Dermis microvascular lymphatic vessel endothelial cell (primary cell): ENCODE results near the gene LGALS9. TPM values are rescaled to one million over a fixed set of nuclear protein-coding genes. Genes with fewer than 3 reads are reported as not detected.
"Not testable (repeated sequence)": the region's sequence is repeated elsewhere in the genome, so short reads cannot be mapped to it uniquely, and the experiment has no call there.

Experiments
- DNase-seq, 2 donors: peaks; one replicate each; pipeline versions ENCODE4 v3.0.0 to v3.0.0-alpha.2; 2010; ENCODE audit warnings: low read depth in 2 of 2
- total RNA-seq: library from RNA; depleted of rRNA; stranded (reverse); fragments of >200 nt; gene quantifications from 2 replicates; pipeline ENCODE4 v1.2.1, GENCODE V29; 2014

The LGALS9 gene
- total RNA-seq, 1 donor from 2014 or later, result 26.1 TPM

DNA sequence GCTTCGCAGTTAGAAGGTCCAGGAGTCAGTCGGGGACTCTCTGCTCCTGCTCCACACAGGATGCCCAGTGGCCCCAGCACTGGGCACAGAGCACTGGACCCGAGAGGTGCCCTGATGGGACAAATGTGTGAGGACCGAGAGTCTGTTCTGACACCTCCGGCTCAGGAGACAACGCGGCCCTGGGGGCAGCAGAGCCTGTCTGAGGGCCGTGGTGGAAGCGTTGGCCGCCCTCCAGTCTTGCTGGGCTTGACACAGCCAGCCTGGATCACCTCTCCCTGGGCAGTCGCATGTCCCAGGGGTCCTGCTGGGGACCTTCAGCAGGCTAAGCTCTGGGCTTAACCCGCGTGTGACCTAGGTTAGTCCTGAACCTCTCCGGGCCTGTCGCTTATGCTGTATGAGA, 23.1 kb downstream of the LGALS9 start:
- DNase-seq, result no peak

DNA sequence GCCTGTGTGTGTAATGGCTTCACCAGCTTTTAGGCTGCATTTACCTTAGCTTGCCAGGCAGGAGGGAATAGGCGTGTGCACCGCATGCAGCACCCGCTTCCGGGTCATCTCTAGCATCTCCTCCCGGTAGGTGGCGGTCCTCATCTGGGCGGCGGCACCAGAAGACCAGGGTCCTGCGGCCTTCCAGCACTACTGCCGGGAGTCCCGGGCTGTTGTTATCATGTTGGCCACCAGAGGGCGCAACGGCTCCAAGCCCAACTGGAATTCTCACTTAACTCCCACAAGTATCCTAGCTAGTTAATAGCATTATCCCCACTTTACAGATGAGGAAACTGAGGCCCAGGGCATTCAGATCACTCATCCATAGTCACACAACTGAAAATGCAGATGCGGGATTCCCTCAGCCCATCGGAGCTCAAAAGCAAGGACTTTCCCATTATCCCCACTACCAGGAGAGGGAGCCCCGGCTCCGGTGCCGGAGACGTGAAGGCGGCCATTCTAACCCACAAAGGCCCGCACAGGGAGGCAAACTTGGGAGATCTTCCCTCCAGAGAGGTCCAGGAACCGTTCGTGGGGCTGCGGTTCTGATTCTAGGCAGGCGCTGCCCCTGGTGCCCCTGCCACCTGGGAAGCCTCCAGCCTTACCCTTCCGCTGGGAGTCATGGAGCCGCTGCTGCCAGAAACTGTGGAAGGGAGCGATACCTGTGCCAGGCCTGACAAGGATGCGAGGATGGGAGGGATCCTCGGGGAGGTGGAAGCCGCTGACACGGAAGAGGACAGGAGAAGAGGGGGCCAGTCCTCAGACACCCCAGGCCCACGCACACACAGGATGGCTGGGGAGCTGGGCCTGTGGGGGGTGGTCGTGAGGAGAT, 23.9 kb downstream of the LGALS9 start:
- DNase-seq, result peak; percentile 26 to 61

GRCh38 chr17:27655525-27656111, 24.6 kb downstream of the LGALS9 start:
- not testable (repeated sequence) for DNase-seq

GRCh38 chr17:27656620-27657019, 25.6 kb downstream of the LGALS9 start:
- not testable (repeated sequence) for DNase-seq

- DNase-seq, result peak in 1 of 2 donors; percentile 29
These were observed 26.6 kb downstream of the LGALS9 start for GRCh38 chr17:27657620-27658019.

GRCh38 chr17:27659683-27660082, 28.7 kb downstream of the LGALS9 start:
- no peak for DNase-seq

- no peak for DNase-seq
These were observed 29.4 kb downstream of the LGALS9 start for GRCh38 chr17:27660436-27660835.

DNA sequence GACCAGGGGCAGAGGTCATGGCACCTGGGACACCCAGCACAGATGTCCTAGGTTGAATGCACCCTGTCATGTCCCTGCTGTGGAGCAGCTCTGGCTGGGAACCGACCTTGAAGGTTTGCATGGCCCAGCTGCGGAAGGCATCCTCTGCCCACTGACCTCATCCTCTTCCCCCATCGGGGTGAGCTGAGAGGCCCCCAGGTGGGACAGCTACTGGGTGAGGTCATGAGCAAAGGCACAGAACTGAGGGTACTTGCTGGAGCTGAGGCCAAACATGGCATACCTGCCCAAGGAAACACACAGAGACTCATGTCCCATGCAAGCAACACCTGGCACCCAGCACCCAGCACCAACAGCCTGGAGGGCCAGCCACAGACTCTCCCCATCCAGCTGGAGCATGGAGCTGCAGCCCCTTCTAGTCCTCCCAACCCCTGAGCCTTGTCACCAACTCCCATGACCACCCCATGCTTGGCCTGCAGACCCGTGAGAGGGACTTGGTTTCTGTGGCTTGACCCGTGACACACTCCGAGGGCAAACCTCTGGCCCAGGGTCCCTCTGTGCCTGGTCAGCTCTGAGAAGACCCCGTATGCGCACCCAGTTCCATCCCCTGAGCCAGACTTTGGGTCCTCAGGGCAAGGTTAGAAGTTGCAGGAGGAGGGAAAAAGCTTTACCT, 33.1 kb downstream of the LGALS9 start:
- no peak for DNase-seq

GRCh38 chr17:27664606-27664965, 33.6 kb downstream of the LGALS9 start:
- no peak for DNase-seq

GRCh38 chr17:27665549-27665948, 34.6 kb downstream of the LGALS9 start:
- DNase-seq, result no peak

GRCh38 chr17:27666270-27666669, 35.3 kb downstream of the LGALS9 start:
- not testable (repeated sequence) for DNase-seq

DNA sequence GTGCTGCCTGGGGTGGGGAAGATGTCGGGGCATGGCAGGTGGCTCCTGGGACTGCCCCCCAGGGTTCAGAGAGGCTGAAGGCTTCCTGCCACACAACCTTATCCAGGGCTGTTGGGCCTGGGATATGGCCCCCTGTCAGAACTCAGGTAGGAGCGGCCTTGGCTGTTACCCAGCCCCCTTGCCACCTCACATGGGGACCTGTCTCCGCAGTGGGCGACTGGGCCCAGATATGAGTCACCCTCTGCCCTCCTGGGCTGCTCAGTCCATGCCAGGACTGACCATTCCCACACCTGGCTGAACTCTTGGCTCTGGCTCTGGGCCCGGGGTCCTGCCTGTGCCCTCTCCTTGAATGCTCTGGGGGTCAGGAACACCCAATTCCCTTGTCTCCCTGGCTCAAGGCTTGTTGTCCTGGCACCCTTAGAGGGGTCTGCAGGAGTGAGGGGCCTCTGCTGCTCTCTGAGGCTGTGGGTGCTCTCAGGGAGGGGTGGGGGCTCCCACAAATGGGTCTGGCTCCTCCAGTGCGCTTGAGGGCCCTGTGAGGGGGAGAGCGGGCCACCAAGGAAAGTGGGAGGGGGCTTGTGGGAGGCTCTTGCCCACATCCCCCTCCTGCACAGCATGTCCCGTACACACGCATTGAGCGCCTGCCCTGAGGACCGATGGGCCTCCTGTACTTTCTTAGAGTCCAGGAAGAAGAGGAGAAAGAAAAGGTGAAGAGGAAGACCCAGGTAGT, 36.0 kb downstream of the LGALS9 start:
- DNase-seq, result no peak

- no peak for DNase-seq
These were observed 36.9 kb downstream of the LGALS9 start for GRCh38 chr17:27667656-27668487.

- no peak for DNase-seq
These were observed 37.5 kb downstream of the LGALS9 start for GRCh38 chr17:27668488-27668823.

GRCh38 chr17:27669136-27669535, 38.1 kb downstream of the LGALS9 start:
- no peak for DNase-seq

DNA sequence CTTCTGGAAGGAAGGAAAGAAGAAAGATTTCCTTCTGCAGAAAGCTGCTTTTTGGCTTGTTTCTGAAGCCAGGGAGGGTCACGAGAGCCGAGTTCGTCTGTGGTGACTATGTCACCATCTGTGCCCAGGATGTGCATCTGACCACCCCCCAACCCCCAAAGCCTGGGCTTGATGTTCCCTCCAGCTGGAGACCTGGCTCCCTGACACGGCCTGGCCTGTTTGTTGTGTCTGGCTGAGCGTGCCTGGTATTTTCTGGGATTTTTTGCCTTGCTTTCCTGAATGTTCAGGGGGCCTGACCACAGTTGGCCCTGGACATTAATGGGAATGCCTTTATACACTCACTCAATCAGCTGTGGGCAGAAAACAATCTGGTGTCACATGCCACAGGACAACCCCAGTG, 38.9 kb downstream of the LGALS9 start:
- no peak for DNase-seq

DNA sequence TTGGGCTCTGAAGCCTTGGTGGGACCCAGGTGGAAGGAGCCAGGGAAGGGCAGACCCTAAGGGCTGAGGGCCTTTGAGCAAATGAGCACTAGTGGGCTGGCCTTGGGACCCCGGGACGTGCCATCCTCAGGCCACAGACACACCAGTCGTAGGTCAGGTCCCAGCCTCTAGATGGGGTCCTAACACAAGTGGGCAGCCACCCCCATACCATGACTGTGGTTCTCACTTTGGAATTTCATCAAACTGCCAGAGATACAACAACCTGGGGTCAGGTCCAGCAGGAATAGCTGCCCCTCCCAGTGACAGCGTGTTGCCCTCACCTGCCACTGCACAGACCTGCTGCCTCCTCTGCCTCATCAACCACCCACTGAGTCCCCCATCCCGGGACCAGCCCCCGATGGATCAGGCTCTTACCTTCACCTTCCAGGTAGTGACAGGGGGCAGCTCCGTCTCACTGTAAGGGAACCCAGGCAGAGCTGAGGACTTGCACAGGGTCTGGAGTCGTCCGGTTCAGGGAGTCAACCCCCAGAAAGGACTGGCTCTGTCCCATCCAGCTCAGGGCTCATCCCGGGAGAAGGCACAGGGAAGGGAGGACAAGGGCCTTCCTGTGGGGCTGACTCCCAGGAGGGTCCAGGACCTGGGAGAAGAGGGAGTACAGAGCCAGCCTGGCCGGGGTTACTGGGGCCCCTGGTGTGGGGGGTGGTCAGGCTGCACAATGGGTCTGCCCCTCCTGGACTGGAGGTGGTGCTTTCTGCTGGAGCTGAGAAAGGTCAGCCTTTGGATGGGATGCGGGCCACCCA, 40.0 kb downstream of the LGALS9 start:
- DNase-seq, result no peak

DNA sequence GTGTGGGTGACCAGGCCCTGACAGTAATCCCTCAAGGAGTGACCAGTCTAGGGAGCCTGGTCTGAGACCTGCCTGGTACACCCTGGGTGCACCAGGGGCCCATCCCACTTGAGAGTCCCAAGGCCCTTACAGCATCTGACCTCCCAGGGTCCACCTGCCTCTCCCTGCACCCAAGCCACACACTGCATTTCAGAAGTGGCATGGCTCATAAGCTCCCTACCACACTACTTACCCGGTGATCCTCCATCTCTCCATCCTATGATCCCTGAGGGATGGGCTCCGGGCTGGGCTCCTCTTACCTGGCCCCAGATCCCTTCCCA, 40.6 kb downstream of the LGALS9 start:
- DNase-seq, result no peak

DNA sequence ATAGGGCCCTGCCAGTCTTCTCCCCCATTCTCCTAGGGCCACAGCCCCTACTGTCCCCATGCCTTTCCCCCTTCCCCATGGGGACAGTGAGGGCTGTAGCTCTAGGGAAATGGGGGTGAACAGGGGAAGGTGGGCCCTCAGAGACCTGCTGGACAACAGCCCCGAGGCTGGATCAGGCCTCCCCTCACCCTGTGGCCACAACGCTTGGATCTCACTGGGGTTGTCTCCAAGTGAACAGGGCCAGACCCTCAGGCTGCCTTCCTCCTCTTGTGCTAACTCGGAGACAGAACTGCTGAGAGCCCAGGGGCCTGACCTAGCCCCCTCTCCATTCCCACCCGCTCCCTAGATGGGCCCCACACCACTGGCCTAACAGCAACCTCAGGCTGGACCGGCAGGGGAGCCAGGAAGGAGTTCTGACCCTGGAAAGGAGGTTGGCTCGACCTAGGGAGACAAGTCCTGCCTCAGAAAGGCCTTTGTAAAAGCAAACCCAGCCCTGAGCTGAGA, 41.0 kb downstream of the LGALS9 start:
- not testable (repeated sequence) for DNase-seq

DNA sequence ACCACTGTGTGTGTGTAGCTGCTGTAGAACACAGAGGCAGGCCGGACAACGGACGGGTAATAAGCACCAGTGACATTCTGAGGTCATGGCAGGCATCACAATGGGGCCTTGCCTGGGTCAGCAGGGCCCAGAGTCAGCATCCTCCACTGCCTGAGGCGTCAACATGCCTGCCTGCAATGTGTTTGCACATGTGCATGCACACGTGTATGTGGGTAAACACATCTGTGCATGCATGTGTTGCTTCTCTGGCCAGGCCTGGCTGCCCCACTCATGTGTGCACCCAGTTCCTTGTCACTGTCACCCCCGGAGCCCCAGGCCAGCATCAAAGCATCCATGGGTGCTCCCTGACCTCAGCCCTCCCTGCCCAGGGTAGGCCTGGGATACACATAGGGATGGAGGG, 43.3 kb downstream of the LGALS9 start:
- DNase-seq, result no peak
